Suprapubic skin (tissue), 4 donors: ENCODE data around the gene TEX38.

Experiments used
- POLR2A ChIP-seq, 2 donors: fragments of 450-650 bp; IDR thresholded peaks; one replicate each; pipeline ENCODE4 v1.6.1; 2017; ENCODE audit warnings: antibody characterized with exemption in 2 of 2, mild to moderate bottlenecking in 2 of 2, moderate library complexity in 2 of 2
- POLR2AphosphoS5 ChIP-seq, 3 donors: sonication (generic); formaldehyde crosslinking; IDR thresholded peaks; one replicate each; pipeline ENCODE4 v1.6.1; 2017; ENCODE audit warnings: antibody characterized with exemption in 3 of 3
- TF ChIP-seq, protein P1 (sequence below), 2 donors: fragments of 200-600 bp in 1 of 2; fragments of 450-650 bp in 1 of 2; sonication (generic) in 1 of 2; IDR thresholded peaks; one replicate each; pipeline ENCODE4 v1.5.1; 2016 to 2019; ENCODE audit warnings: antibody characterized with exemption in 2 of 2, mild to moderate bottlenecking in 1 of 2, moderate library complexity in 1 of 2

DNA sequence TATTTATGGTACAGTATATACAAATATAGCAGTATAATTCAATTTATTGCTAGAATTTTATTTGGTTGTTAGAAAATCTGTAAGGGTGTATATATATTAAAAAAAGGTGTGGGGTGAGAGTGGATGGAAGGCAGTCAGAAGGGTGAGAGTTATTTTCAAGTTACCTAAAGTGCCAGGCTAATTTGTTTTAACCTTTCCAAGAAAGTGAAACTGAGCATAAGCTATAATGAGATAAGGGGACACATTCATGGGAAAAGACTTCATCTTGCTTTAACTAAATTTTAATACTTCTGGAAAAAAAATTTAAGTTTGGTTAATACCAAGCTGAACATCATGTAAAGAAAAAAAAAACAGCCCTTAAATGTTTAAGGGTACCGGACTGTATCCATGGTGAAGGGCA, 4.9 kb downstream of the TEX38 start:
- TF ChIP-seq, protein P1, sequence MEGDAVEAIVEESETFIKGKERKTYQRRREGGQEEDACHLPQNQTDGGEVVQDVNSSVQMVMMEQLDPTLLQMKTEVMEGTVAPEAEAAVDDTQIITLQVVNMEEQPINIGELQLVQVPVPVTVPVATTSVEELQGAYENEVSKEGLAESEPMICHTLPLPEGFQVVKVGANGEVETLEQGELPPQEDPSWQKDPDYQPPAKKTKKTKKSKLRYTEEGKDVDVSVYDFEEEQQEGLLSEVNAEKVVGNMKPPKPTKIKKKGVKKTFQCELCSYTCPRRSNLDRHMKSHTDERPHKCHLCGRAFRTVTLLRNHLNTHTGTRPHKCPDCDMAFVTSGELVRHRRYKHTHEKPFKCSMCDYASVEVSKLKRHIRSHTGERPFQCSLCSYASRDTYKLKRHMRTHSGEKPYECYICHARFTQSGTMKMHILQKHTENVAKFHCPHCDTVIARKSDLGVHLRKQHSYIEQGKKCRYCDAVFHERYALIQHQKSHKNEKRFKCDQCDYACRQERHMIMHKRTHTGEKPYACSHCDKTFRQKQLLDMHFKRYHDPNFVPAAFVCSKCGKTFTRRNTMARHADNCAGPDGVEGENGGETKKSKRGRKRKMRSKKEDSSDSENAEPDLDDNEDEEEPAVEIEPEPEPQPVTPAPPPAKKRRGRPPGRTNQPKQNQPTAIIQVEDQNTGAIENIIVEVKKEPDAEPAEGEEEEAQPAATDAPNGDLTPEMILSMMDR (IDR thresholded peaks at IDR 0.05): no peak
- no peak for TF ChIP-seq POLR2A (IDR thresholded peaks at IDR 0.05)
- TF ChIP-seq POLR2AphosphoS5 (IDR thresholded peaks at IDR 0.05): no peak
